Peyer's patch (tissue), 4 donors: ENCODE data around the gene CD34. TPM values are rescaled to one million over a fixed set of nuclear protein-coding genes. Genes with fewer than 3 reads are reported as not detected.
A peak's percentile ranks its signal among the peaks of the same experiment; 100 is the strongest.

ENCODE experiments used
- DNase-seq, 3 donors: peaks; one replicate each; pipeline ENCODE4 v3.0.0-alpha.2; 2017 to 2019
- H3K27ac ChIP-seq, 4 donors: fragments of 200-600 bp; sonication (generic); one replicate each; pipeline ENCODE4 v1.5.1; 2016 to 2019
- H3K27me3 ChIP-seq, 2 donors: fragments of 200-600 bp; sonication (generic); one replicate each; pipeline ENCODE4 v1.5.1; 2019
- H3K36me3 ChIP-seq, 3 donors: fragments of 200-600 bp; sonication (generic); one replicate each; pipeline ENCODE4 v1.5.1; 2016 to 2019
- H3K4me1 ChIP-seq, 4 donors: fragments of 200-600 bp; sonication (generic); one replicate each; pipeline ENCODE4 v1.5.1; 2016 to 2019
- H3K4me3 ChIP-seq, 4 donors: fragments of 200-600 bp; sonication (generic); 1 replicate in 3 of 4; 2 replicates in 1 of 4; pipeline ENCODE4 v1.5.1; 2016 to 2019; ENCODE audit warnings: mild to moderate bottlenecking in 1 of 4
- H3K9me3 ChIP-seq, 4 donors: fragments of 200-600 bp; sonication (generic); one replicate each; pipeline ENCODE4 v1.5.1; 2016 to 2019; ENCODE audit warnings: mild to moderate bottlenecking in 1 of 4
- CTCF ChIP-seq, 6 experiments: fragments of 450-650 bp in 4 of 6; fragments of 200-600 bp in 2 of 6; sonication (generic) in 1 of 6; IDR thresholded peaks; one replicate each; pipeline ENCODE4 v1.5.1; 2017 to 2019; ENCODE audit warnings: antibody characterized with exemption in 6 of 6, mild to moderate bottlenecking in 3 of 6, moderate library complexity in 1 of 6
- POLR2A ChIP-seq, 2 donors: fragments of 450-650 bp; IDR thresholded peaks; one replicate each; pipeline ENCODE4 v1.5.1; 2017; ENCODE audit warnings: antibody characterized with exemption in 2 of 2, mild to moderate bottlenecking in 2 of 2, moderate library complexity in 2 of 2
- total RNA-seq, 4 donors: library from RNA; depleted of rRNA; stranded (reverse); fragments of >200 nt; gene quantifications; one replicate each; pipeline ENCODE4 v1.1.0, GENCODE V29; 2016

The CD34 gene
- total RNA-seq, 4 donors from 2014 or later: 4.6 to 21.9 (median 19.6) TPM

- Histone ChIP-seq H3K27ac (peak overlapping the region; percentile 44 to 76 (median 51)), H3K9me3 (no peaks in the 10 kb centered on the region), H3K27me3 (no peaks in the 10 kb centered on the region), H3K36me3 (no peaks in the 10 kb centered on the region), H3K4me3 (peak overlapping the region; percentile 30 to 55 (median 48)), H3K4me1 (peaks cover 0 to 27% (median 2%) of the 10 kb centered on the region in 4 donors)
- DNase-seq: no peak
- TF ChIP-seq POLR2A (IDR thresholded peaks at IDR 0.05) (no peak), CTCF (IDR thresholded peaks at IDR 0.05) (no peak)
Measured at GRCh38 chr1:207958376-207959139, 47.6 kb upstream of the CD34 start.

GRCh38 chr1:207956986-207957385, 46.1 kb upstream of the CD34 start:
- H3K27me3 ChIP-seq: no peaks in the 10 kb centered on the region
- H3K4me3 ChIP-seq: no peak overlapping the region
- TF ChIP-seq CTCF (IDR thresholded peaks at IDR 0.05): no peak
- TF ChIP-seq POLR2A (IDR thresholded peaks at IDR 0.05): no peak
- no peaks in the 10 kb centered on the region for H3K36me3 ChIP-seq
- no peak overlapping the region for H3K27ac ChIP-seq
- no peaks in the 10 kb centered on the region for H3K9me3 ChIP-seq
- H3K4me1 ChIP-seq: peaks cover 0 to 16% (median 0%) of the 10 kb centered on the region in 4 donors
- DNase-seq: no peak

- DNase-seq: no peak
- TF ChIP-seq POLR2A (IDR thresholded peaks at IDR 0.05) (no peak), CTCF (IDR thresholded peaks at IDR 0.05) (no peak)
- Histone ChIP-seq H3K4me1 (peaks cover 0 to 8% (median 0%) of the 10 kb centered on the region in 4 donors), H3K27me3 (no peaks in the 10 kb centered on the region), H3K9me3 (no peaks in the 10 kb centered on the region), H3K36me3 (no peaks in the 10 kb centered on the region), H3K27ac (no peak overlapping the region), H3K4me3 (no peak overlapping the region)
Measured at GRCh38 chr1:207954104-207954503, 43.2 kb upstream of the CD34 start.

- no peaks in the 10 kb centered on the region for H3K4me1 ChIP-seq
- no peaks in the 10 kb centered on the region for H3K36me3 ChIP-seq
- no peak overlapping the region for H3K4me3 ChIP-seq
- DNase-seq: no peak
- H3K9me3 ChIP-seq: no peaks in the 10 kb centered on the region
- H3K27ac ChIP-seq: no peak overlapping the region
- no peaks in the 10 kb centered on the region for H3K27me3 ChIP-seq
- TF ChIP-seq CTCF (IDR thresholded peaks at IDR 0.05) (no peak), POLR2A (IDR thresholded peaks at IDR 0.05) (no peak)
Measured at GRCh38 chr1:207952617-207953542, 42.0 kb upstream of the CD34 start.

- Histone ChIP-seq H3K36me3 (no peaks in the 10 kb centered on the region), H3K27me3 (no peaks in the 10 kb centered on the region), H3K4me3 (no peak overlapping the region), H3K27ac (no peak overlapping the region), H3K9me3 (no peaks in the 10 kb centered on the region), H3K4me1 (no peaks in the 10 kb centered on the region)
- DNase-seq: no peak
- TF ChIP-seq CTCF (IDR thresholded peaks at IDR 0.05): no peak
- TF ChIP-seq POLR2A (IDR thresholded peaks at IDR 0.05): no peak
Measured at GRCh38 chr1:207951652-207952051, 40.7 kb upstream of the CD34 start.
